Sciatic nerve (tissue), 2 donors: ENCODE data around the gene ME1. TPM values are rescaled to one million over a fixed set of nuclear protein-coding genes. Genes with fewer than 3 reads are reported as not detected.
"Not testable (repeated sequence)": the region's sequence is repeated elsewhere in the genome, so short reads cannot be mapped to it uniquely, and the experiment has no call there.

Source experiments
- ATAC-seq: fragments of 200-7000 bp; cut with Tn5 transposase; one replicate; pipeline ENCODE4 v1.9.1; 2020; ENCODE audit warnings: mild to moderate bottlenecking, moderate library complexity
- DNase-seq: peaks from one replicate; pipeline ENCODE4 v3.0.0-alpha.2; 2020; ENCODE audit warnings: low spot score
- intact Hi-C: fragments of 100-400 bp; cut with DNase I; formaldehyde crosslinking; loops from one replicate; pipeline ENCODE4 v1.14.2; 2022
- total RNA-seq: library from RNA; stranded (reverse); fragmentation: NEBNext Ultra II Directional; extraction: Animal tissue kit (Norgen Biotek cat#: 25700); gene quantifications from one replicate; pipeline ENCODE4 v1.2.1, GENCODE V29; 2021
- donor health status: DM: no; HTN: no; CAD: no.
- donor health status: DM: no; HTN: no; CAD: no.

ME1 gene
- total RNA-seq: 30.5 TPM

DNA sequence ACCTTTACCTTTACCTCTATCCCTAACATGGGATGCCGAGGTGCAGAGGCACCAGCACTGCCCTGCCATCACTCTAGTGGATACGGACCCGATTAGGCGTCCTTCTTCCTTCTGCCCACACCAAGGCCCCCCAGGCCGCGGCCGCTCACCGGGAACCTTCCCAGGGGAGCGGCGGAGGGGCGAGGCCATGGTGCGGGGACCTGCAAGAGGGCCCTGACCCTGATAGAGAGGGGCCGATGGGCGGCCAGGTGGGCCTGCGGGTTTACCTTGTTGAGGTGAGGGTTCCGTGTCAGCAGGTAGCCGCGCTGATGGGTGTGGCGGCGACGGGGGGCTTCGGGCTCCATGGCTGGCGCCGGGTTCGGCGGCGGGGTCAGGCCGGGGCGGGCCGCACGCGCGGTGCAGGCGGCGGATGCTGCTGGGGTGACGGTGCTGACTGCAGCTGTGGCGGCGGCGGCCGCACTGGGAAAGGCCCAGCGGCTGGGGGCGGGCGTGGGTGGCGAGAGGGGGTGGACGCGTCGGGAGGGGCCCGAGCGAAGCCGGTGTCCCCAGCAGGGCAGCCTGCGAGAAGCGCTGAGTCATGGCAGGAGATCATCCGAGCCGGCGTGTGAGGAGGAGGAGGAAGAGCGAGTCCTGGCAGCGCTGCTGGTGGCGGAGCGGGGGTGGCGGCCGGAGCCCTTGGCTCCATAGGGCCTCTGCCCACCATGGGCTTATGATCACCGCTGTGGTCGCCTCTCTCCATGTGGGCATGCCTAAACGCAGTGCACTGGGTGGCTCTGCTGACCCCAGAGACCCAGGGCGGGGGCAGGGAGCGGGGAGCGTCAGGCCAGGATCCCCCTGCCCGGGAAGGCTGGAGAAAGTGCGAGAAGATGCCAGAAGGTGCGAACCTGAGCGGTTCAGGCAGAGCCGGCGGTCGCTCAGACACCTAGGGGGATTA, at the start of gene ME1:
Gene ME1, minus strand, starts transcription at position 441 of the 934 bp plus-strand sequence. Its CDS starts 97 bp downstream, at position 344.
- ATAC-seq: peak; percentile 94
- DNase-seq: peak; percentile 88
- intact Hi-C loops: no loop called here

DNA sequence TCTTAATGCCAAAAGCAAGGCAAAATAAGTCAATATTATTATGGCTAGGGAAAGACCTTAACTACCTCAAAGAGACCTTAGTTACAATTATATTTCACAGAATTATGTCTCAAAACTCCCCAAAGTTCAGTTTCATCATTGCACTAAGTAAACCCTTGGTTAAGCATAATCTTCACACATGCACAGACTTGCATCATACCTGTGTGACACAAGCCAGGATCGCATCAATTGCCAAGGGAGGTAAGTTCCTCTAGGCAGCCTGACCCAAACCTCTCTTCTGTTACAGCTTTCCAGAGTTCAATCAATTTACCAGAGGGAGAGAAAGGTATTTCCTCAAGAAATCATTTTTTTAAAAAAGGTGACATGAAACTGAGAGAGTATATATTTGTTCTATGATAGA, 49.6 kb upstream of the ME1 start:
- no peak for ATAC-seq

DNA sequence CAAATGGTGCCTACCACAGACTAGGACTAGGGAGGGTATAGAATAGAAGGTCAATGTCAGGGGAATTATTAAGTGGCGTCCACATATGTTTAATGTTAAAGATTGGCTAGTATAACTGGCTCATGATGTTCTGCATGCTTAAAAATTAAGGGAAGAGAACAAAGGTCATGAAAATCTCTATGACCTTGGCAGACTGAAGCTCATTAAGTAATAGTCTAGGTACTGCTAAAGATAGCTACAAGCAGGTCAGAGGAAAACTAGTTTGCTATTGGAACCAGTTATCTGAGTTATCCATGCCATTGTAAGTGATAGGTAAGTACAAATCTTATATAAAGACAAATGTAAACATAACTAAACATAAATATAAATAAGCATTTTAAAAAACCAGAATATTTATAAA, 48.5 kb upstream of the ME1 start:
- ATAC-seq (no peak), DNase-seq (no peak)
- intact Hi-C loops: no loop called here

More for the DNA sequence above, 49.6 kb upstream of the ME1 start:
- intact Hi-C loops: no loop called here
- no peak for DNase-seq

DNA sequence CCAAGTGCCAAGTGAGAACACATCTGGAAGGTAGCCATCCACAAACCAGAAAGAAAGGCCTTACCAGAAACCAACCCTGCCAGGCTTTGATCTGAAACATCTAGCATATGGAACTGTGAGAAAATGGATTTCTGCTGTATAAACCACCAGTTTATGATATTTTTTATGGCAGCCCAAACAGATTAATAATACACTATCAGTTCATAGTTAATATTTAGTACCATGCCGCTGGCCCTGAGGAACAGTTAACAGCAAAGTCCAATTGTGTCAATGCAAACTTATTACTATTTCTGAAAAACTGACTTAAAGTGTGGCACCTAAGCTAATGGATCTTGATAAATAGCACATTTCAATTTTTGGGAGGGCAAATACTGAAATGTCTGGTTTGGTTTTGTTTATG, 46.1 kb upstream of the ME1 start:
- DNase-seq (no peak), ATAC-seq (no peak)
- intact Hi-C loops: no loop called here

DNA sequence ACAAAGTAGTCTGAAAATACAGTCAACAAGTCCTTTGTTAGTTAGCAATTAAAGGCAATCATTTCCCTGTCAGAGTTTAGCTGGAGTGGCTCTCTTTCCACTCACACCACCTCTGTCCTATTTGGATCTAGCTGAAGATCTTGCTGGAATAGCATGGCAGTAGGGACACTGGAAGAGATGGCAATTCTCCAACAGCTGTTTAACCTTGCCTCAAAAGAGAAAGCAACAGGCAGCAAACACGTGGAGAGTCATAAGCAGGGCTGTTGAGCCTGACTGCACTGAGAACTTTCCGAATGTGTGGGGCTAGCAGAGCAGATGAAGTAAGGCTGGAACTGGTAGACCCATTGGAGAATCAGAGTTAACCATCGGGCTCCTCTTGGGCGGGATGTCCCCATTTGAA, 43.5 kb upstream of the ME1 start:
- intact Hi-C loops: no loop called here
- ATAC-seq: peak; percentile 56
- DNase-seq: no peak

DNA sequence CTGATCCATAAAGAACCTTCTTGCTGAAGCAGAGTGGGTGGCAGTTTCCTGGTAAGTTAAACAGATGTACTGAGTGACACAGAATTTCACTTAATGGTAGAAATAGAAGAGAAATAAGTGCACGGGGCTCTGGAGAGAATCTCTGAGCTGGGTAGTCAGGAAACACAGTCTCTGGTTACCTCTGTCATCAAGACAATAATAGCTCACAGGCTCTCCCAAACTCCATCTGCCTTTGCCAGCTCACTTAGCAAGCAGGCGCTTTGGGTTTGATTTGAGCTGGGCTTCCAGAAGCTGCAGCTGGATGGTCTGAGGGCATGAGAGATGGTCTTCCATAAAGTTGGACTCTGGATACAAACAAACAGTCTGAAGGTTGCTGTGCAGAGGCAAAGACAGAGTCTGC, 41.9 kb upstream of the ME1 start:
- ATAC-seq (no peak), DNase-seq (no peak)
- intact Hi-C loops: no loop called here

DNA sequence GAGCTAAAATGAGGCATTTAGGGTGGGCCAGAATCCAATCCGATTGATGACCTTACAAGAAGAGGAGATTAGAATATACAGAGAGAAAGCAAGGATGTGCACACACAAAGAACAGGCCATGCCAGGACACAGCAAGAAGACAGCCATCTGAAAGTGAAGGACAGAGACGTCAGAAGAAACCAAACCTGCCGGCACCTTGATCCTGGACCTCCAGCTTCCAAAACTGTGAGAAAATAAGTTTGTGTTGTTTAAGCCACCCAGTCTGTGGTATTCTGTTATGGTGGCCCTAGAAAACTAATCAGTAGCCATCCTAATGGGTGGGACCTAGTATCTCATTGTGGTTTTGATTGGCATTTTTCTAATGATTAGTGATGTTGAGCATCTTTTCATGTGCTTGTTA, 39.7 kb upstream of the ME1 start:
- DNase-seq: no peak
- intact Hi-C loops: no loop called here
- ATAC-seq: no peak

DNA sequence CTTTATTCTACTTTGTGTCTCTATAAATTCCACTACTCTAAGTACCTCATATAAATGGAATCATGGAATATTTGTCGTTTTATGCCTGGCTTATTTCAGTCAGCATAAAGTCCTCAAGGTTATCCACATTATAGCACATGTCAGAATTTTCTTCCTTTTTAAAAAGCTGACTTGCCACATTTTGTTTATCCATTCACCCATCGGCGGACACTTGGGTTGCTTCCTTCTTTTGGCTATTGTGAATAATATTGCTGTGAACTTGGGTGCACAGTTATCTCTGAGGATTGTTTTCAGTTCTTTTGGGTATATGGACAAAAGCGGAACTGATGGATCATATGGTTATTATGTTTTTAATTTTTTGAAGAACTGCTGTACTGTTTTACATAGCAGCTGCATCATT, 39.1 kb upstream of the ME1 start:
- intact Hi-C loops: no loop called here
- peak; percentile 33 for ATAC-seq
- no peak for DNase-seq

DNA sequence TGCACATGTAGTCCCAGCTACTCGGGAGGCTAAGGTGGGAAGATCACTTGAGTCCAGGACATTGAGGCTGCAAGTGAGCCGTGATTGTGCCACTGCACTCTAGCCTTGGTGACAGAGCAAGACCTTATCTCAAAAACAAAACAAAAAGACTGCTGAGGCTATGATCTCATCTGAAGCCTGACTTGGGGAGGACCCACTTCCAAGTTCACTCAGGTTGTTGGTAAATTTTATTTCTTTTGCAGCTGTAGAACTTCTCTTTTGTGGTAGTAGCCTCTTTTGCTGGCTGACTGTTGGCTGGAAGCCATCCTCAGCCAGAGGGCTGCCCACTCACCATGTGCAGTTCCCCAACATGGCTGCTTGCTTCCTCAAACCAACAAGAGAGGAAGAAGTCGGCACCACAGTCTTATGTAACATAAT, 36.8 kb upstream of the ME1 start:
- intact Hi-C loops: no loop called here

DNA sequence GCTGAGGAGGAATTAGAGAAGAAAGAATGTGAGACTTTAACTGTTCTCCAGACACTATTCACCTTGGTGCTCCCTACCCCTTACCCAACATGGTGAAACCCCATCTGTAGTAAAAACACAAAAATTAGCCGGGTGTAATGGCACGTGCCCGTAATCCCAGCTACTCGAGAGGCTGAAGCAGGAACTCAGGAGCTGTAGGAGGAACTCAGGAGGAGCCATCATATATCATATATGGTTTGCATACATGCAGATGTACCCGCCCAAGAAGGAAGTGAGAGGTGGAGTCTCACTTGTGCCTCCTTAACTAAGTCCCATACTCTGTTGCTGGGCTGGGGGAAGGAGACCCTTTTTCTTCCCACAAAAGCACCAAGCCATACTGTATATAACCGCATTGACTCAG, 35.5 kb upstream of the ME1 start:
- DNase-seq (no peak), ATAC-seq (no peak)
- intact Hi-C loops: no loop called here

More for the DNA sequence above, 36.8 kb upstream of the ME1 start:
- ATAC-seq (peak; percentile 76), DNase-seq (peak; percentile 63)

DNA sequence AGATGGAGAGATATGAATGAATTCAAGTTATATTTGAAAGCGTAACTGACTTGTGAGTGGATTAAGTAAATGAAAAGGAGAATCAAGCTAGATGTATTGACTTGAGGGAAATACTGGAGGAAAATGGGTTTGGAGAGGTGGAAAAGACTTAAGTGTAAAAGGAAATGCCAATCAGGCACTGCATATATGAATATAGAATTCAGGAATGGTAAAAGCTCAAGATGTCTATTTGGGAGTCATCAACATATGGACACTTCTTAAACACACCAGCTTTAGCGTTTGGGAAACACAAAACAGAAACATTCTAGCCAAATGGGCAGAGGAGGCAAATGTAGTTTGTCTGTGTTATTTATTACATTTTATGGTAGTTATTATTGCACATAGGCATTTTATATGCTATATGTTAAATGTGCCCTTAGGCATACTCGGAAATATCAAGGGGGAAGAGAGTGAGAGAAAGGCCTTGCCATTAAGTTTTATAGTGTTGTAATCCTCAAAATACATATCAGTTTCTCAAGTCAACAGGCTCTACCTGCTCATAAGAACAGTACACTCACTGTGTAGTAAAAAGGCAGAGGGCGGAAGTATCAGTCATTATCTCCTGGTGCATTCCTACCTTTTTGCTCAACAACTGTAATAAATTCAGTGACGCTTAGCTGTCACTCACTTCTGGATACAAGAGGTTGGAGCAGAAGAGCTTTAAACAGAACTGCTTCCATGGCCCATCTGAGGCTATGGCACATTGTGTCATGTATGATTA, 33.7 kb upstream of the ME1 start:
- intact Hi-C loops: no loop called here
- DNase-seq (no peak), ATAC-seq (no peak)

DNA sequence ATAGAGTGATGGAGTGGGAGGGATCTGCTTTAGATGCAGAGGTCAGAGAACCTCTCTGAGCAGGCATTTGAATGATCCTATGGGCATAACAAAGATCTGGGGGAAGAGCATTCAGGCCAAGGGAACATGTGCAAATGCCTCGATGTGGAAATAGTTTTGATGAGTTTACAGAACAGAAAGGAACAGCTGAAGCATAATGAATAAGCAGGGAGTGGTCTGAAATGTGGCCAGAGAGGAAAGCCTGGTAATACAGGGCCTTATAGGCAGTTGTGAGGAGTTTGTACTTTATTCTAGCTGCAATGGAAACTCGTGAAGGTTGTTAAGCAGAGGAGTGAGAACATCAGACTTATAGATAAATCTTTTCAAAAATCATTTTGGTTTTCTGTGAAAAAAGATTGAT, 33.0 kb upstream of the ME1 start:
- no peak for ATAC-seq
- intact Hi-C loops: no loop called here

DNA sequence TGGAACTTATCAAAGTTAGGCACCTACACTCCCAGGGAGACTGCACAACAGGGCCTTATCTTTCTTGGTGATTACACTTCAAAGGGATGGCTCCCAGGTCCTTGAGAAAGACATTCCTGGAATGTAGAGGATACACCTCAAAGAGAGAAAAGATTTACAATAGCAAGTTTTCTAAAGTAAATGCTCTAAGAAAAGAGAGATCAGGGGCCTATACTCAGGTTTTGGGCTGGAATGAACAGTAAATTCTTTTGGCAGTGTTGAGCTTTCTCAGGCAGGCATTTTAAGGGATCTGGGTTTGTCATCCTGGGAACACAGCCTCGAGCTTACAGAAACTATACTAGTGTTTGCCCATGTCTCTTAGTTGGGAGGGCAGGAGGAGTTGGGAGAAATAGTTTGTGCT, 31.7 kb upstream of the ME1 start:
- DNase-seq: no peak
- intact Hi-C loops: no loop called here
- ATAC-seq: no peak

More for the DNA sequence above, 33.0 kb upstream of the ME1 start:
- no peak for DNase-seq

DNA sequence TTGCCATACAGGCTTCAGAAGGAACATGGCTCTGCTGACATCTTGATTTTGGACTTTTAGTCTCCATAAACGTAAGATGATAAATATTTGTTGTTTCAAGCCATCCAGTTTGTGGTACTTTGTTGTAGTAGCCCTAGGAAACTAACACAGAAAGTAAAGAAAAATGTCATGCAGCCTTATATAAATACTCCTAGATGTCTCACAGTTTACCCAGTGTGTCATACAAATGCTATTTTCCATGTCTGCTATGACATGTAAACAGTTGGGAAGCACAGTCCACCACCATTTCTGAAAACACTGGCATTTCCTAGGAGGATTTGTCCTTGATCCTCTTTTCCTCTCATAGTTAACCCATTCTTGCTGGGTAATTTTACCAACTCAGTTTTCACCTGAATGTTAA, 30.6 kb upstream of the ME1 start:
- DNase-seq (no peak), ATAC-seq (no peak)
- intact Hi-C loops: no loop called here

DNA sequence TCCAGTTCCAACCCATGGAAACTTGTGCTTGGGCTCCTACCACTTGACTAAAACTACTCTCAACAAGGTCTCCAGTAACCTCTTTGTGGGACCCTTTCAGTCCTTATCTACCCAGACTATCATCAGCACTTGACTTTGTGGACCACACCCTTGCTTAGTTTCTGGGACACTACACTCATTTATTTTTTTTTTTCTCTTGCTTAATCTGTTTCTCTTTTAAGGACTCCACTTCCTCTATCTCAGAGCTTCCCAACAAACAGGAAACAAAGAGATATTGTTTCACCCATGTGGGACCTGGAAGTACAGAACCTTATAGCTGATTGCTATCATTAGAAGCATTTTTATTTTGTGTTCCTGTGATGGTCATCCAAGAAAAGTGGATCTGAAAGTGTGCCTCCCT, 28.8 kb upstream of the ME1 start:
- no peak for DNase-seq
- ATAC-seq: peak; percentile 34
- intact Hi-C loops: no loop called here

DNA sequence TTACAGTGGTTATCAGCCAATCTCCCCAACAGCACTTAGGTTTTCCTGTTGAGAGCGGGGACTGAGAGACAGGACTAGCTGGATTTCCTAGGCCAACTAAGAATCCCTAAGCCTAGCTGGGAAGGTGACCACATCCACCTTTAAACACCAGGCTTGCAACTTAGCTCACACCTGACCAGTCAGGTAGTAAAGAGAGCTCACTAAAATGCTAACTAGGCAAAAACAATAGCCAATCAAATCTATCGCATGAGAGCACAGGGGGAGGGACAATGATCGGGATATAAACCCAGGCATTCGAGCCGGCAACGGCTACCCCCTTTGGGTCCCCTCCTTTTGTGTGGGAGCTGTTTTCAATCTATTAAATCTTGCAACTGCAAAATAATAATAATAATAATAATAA, 19.2 kb upstream of the ME1 start:
- DNase-seq, intact Hi-C loops, ATAC-seq: not testable (repeated sequence)

DNA sequence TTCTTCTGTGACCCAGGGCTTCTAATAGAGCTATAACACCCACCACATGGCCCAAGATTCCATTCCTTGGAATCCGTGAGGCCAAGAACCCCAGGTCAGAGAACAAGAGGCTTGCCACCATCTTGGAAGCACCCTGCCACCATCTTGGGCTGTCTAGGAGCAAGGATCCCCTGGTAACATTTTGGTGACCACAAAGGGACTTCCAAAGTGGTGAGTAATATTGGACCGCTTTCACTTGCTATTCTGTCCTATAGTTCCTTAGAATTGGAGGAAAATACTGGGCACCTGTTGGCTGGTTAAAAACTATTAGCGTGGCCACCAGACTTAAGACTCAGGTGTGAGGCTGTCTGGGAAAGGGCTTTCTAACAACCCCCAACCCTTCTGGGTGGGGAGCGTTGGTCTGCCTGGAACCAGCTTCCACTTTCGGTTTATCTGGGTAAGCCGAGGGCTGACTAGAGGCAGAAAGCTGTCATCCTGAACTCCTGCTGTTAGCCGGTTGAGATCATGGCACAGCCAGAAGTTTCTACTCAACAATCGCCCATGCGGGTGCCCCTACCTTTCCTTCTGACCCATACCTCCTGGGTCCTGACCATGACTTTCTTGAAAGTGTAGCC, 13.3 kb upstream of the ME1 start:
- DNase-seq, intact Hi-C loops, ATAC-seq: not testable (repeated sequence)

DNA sequence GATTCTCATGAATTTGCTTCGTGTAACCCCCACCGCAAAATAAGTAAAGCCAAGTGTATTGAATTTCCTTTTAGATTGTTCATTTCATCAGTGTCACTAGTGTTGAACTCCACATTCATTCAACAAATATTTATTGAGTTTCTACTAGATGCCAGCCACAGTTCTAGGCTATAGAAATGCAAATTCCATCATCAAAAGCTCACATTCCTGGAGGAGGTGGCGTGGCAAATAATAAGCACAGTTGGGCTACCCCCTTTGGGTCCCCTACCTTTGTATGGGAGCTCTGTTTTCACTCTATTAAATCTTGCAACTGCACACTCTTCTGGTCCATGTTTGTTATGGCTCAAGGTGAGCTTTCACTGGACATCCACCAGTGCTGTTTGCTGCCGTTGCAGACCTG, 12.7 kb upstream of the ME1 start:
- intact Hi-C loops: no loop called here
- no peak for DNase-seq
- no peak for ATAC-seq

DNA sequence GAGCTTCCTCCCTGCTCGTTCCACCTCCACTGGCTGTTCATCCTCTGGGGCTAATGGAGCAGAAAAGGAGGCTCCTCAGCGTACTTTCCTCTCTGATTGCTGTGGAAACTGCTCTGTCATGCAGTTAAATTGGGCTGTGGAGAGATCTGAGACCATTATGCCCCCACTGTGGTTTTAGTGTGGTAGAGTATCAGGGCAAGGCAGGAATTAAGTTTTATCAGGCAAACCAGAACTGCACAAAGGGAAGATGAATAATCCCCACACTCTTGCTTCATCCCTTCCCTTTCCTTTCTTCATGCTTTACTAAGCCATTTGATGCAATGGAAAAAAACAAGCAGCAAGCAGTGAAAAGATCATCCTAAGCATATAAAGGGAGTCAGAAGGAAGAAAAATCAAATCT, 11.9 kb upstream of the ME1 start:
- intact Hi-C loops: no loop called here
- ATAC-seq (no peak), DNase-seq (no peak)

DNA sequence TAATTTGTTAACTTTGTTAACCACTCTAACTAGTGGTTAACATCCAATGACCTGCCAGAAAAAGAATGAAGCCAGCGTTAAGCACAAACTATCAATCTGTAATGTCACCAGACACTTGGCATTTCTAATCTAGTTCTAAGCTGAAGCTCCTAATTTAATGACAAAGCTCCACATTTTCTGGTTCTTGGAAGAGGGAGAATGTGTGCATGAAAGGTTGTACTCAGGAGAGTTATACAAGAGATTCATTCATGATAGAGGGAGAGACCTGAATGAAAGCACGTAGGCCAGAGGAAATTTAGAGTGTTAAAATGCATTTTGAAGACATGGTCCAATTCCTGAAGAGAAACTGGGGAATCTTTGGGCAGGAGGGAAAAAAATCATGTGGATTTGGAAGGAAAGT, 8.3 kb upstream of the ME1 start:
- DNase-seq: no peak
- intact Hi-C loops: no loop called here

More for the DNA sequence above, 8.3 kb upstream of the ME1 start:
- peak; percentile 32 for ATAC-seq
